GM19463 (cell line): Measurements from ENCODE around the gene VLDLR.

Source experiments
- ATAC-seq: cut with Tn5 transposase; IDR thresholded peaks from one replicate; pipeline ENCODE4 v1.9.1; 2021; ENCODE audit warnings: mild to moderate bottlenecking, moderate library complexity; ENCODE audit not compliant: unreplicated experiment

Gene VLDLR

GRCh38 chr9:2620919-2621721 lies 467 bp upstream of the VLDLR start:
- ATAC-seq, result peak; percentile 30

GRCh38 chr9:2622461-2623287 lies 1.1 kb downstream of the VLDLR start:
- ATAC-seq, result peak; percentile 33

- no peak for ATAC-seq
Observed at GRCh38 chr9:2623288-2624050, 1.9 kb downstream of the VLDLR start.

- no peak for ATAC-seq
Observed at GRCh38 chr9:2624051-2624682, 2.6 kb downstream of the VLDLR start.

- no peak for ATAC-seq
Observed at GRCh38 chr9:2625427-2625826, 3.8 kb downstream of the VLDLR start.

DNA sequence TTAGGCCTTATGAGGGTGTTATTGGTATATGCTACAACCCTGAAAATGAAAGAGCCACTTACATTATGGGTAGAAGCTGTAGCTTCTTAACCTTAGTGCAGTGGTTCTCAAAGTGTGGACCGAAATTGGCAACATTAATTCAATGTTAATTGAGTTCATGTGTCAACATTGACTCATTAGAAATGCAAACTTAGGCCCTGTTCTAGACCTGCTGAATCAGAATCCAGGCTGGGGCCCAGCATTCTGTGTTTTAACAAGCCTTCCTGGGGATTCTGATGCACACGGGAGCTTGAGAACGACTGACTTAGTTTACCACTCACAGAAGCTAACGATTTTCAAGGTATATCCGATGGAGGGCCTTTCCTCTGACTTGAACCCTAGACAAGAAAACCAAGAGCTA lies 7.3 kb downstream of the VLDLR start:
- ATAC-seq, result no peak

GRCh38 chr9:2630158-2630557 lies 8.6 kb downstream of the VLDLR start:
- no peak for ATAC-seq

DNA sequence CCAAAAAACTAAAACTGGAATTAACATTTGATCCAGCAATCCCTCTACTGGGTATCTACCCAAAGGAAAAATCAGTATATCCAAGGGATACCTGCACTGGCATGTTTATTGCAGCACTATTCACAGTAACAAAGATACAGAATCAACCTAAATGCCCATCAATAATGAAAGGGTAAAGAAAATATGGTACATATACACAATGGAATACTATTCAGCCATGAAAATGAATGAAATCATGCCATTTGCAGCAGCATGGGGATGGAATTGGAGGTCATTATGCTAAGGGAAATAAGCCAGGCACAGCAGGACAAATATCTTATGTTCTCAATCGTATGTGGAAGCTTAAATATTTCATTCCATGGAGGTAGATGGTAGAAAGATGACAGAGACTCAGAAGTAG lies 9.7 kb downstream of the VLDLR start:
- no peak for ATAC-seq

DNA sequence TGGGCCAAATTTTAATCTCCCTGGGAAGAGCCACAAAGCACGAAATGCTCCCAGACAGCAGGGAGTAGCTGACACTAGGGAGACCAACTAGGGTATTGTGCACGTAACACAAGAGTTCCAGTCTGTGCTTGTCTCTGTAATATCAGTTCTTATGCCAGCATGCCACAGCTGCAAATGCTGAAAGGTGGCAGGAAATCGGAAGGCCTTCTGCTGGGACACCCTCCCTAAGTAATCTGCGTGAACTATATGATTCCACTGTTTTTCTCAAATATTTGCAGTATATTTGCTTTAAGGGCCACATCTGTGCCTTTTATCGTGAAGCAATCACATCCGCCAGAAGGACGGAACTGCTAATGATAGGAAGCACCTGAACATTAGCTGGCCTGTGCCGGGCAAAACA lies 12.6 kb downstream of the VLDLR start:
- no peak for ATAC-seq

DNA sequence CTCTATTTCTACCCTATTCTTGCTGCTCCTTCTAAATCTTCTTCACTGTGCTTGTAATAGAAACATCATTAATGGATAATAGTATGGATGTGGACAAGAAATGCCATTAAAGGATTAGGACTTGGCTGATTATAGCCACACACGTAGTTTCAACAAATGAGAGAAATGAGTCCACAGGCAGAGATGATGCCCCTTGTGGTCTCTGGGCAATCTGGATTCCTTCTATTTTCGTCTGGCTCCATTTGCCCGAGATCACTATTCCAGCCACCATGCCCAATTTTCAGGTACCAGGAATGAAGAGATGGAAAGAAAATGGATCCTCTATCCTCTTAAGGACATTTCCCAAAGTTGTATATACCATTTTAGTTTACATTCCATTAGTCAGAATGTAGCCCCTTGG lies 13.2 kb downstream of the VLDLR start:
- no peak for ATAC-seq

GRCh38 chr9:2635922-2636321 lies 14.3 kb downstream of the VLDLR start:
- ATAC-seq, result no peak

DNA sequence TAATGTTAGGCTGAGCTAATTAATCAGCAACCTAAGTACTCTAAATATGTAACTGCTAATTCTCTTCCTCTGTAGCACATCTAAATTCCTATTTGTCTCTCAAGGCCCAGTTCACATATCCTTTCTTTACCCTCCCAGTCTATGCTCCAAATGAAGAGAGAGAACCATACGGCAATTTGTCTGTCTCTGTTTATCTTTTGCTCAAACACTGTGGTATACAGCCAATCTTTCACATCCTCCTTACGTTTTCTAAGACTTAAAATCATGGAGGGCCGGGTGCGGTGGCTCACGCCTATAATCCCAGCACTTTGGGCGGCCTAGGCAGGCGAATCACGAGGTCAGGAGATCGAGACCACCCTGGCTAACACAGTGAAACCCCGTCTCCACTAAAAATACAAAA lies 15.8 kb downstream of the VLDLR start:
- ATAC-seq, result no peak

DNA sequence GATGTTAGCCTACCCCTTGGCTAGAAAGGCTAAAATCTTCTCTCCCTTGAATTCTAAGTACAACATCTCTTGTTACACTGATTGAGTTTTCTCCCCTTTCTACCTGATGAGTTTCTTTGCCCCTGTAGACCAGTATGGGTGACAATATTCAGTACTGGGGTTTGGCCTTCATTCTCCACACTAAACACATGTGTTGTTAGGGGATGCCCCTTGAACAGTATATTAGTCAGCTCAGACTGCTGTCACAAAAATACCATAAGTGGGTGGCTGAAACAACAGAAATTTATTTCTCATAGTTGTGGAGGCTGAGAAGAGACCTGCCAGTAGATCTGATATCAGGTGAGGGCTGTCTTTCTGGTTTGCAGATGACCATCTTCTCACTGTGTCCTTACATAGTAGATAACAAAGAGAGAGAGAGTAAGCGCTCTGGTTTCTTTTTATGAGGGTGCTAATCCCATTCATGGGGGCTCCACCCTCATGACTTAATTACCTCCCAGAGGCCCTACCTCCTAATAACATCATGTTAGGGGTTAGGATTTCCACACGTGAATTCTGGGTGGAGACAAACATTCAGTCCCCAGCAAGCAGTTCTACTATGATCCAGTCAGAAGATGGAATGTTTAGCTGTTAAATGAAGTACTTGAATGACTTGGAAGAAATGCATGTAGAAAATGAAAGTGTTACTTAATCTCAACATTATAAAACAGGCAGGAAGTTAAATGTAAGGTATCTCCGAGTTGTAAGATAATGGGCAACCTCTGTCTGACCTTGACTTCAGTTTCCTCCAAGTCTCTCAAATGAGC lies 17.5 kb downstream of the VLDLR start:
- ATAC-seq, result peak; percentile 94

DNA sequence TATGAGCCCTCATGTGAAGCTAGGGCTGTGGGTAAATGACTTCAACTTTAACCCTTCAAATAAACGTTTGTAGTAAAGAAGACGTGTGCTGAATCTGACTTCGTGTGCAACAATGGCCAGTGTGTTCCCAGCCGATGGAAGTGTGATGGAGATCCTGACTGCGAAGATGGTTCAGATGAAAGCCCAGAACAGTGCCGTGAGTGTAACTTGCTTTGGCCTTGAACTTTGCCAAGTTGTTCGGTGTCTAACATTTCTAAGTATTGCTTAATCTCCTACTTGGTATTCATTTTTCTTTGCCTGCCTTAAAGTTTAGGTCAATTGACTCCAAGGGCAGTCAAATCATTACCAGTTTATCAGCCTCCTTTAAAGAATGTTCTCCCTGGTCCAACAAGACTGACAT lies 18.2 kb downstream of the VLDLR start:
- no peak for ATAC-seq

- no peak for ATAC-seq
Observed at GRCh38 chr9:2640570-2640969, 19.0 kb downstream of the VLDLR start.

DNA sequence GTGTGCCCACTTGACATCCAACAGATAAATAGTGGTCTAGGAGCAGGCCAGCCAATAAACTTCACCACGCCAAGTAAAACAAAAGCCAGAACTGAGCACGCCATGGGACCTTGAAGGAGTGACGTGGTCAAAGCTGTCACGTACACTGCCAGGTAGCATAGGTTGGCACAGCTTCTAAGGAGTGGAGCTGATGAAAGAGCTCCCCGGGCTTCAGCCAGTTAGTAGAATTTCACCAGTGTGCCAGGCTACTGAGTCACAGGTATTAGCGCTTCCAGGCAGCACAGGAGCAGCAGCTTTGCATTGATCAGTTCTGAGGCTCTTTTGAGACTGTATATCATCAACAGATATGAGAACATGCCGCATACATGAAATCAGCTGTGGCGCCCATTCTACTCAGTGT lies 19.4 kb downstream of the VLDLR start:
- no peak for ATAC-seq

GRCh38 chr9:2642068-2642467 lies 20.5 kb downstream of the VLDLR start:
- ATAC-seq, result no peak

GRCh38 chr9:2645569-2645968 lies 24.0 kb downstream of the VLDLR start:
- peak; percentile 90 for ATAC-seq

DNA sequence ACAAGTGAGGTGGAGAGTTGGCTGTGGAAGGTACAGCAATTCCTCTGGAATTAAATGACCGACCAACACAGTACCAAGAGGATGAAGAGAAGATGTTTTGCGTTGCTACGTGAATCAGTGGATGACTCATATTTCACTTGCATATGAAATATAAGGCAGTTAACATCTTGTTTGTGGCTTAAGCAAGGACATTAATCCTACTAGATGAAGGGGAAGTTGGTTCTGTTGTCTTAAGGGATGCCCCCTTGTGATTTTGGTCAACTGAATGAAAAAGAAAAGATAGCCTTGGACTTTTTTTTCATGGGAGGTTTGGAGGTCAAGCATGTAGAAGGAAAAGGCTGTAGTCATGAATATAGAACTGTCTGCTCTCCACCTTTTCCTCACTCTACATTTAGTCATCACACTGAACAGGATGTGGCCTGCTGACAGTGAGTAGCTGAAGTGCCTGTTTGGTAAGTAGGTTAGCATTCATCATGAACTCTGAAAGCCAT lies 33.9 kb downstream of the VLDLR start:
- ATAC-seq, result peak; percentile 57

DNA sequence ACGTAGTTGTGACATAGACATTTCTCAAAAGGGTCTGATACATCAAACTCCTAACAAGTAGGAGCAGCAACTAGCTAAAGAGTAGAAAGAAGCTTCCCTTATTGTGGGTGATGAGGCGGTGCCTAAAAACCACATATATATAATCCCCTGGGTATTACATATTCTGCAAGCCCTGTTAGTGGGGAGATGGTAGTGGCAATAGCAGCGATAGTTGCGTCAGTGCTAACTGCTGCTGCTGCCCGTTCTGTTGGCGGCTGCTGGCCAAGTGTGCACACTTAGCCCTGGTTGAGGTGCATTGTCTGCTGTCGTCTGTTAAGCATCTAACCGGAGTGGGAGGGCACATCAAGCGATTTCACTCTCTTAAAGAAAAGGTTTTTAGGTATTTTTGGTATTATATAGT lies 35.8 kb downstream of the VLDLR start:
- peak; percentile 54 for ATAC-seq
